Measurements from ENCODE around the gene LNX2. TPM values are rescaled to one million over a fixed set of nuclear protein-coding genes. Genes with fewer than 3 reads are reported as not detected.

LNX2 gene
- polyA plus RNA-seq, 1 donor (not counting 4 experiments of a cell fraction or from before 2014, with no cell fraction given): 17.0 TPM

GRCh38 chr13:27634791-27635190 is 14.5 kb upstream of the LNX2 start:
- peak overlapping the region in 1 of 3 experiments; percentile 7 for H3K4me3 ChIP-seq (ENCODE audit: control insufficient read depth in 2 of 3, extremely low read depth in 1 of 3, insufficient read depth in 2 of 3, low read depth in 1 of 3, low read length in 3 of 3)
- peak overlapping the region; percentile 57 for H3K4me2 ChIP-seq (ENCODE audit: control insufficient read depth, extremely low read depth, insufficient read depth, low read depth, low read length)
- H3K27ac ChIP-seq (ENCODE audit: control insufficient read depth, insufficient read depth, low read length): peak overlapping the region; percentile 86
- H3K27me3 ChIP-seq (ENCODE audit: control insufficient read depth, extremely low read depth, insufficient read depth, low read length): no peaks in the 10 kb centered on the region
- H3K9ac ChIP-seq (ENCODE audit: control insufficient read depth, extremely low read depth, insufficient read depth, low read length): peak overlapping the region; percentile 53
- TF ChIP-seq CTCF (optimal IDR thresholded peaks at IDR 0.05 in 1 of 3, IDR thresholded peaks at IDR 0.05 in 1 of 3, conservative IDR thresholded peaks at IDR 0.05 in 1 of 3; ENCODE audit: extremely low read depth in 1 of 3, insufficient read depth in 2 of 3, low read length in 3 of 3) (no peak), EZH2 (IDR thresholded peaks at IDR 0.05; ENCODE audit: low read length) (no peak)
- peaks cover 53% of the 10 kb centered on the region for H3K4me1 ChIP-seq (ENCODE audit: control insufficient read depth, extremely low read depth, insufficient read depth, low read length)
- no peaks in the 10 kb centered on the region for H3K9me1 ChIP-seq (ENCODE audit: control insufficient read depth, extremely low read depth, insufficient read depth, low read length)
- H3K79me2 ChIP-seq (ENCODE audit: control insufficient read depth, insufficient read depth, low read length): peaks cover 45% of the 10 kb centered on the region
- H4K20me1 ChIP-seq (ENCODE audit: control insufficient read depth, extremely low read depth, insufficient read depth, low read length): no peaks in the 10 kb centered on the region
- no peaks in the 10 kb centered on the region for H3K9me3 ChIP-seq (ENCODE audit: control insufficient read depth, low read depth, low read length)
- no peak overlapping the region for H2AFZ ChIP-seq (ENCODE audit: control insufficient read depth, low read length)
- dilution Hi-C loops (cut with MboI; ENCODE audit: extremely low pct_ligation_motif_present, low sequenced_read_pairs): no loop called here
- peaks cover 0 to 3% of the 10 kb centered on the region in 2 experiments for H3K36me3 ChIP-seq (ENCODE audit: control insufficient read depth in 2 of 2, extremely low read depth in 1 of 2, insufficient read depth in 2 of 2, low read length in 2 of 2)
- DNase-seq (ENCODE audit: low read depth, low spot score): no peak
- peak; percentile 48 for FAIRE-seq

- Histone ChIP-seq H3K79me2 (ENCODE audit: control insufficient read depth, insufficient read depth, low read length) (peaks cover 47% of the 10 kb centered on the region), H3K4me2 (ENCODE audit: control insufficient read depth, extremely low read depth, insufficient read depth, low read depth, low read length) (peak overlapping the region; percentile 83), H3K9ac (ENCODE audit: control insufficient read depth, extremely low read depth, insufficient read depth, low read length) (peak overlapping the region; percentile 53), H4K20me1 (ENCODE audit: control insufficient read depth, extremely low read depth, insufficient read depth, low read length) (no peaks in the 10 kb centered on the region), H3K9me1 (ENCODE audit: control insufficient read depth, extremely low read depth, insufficient read depth, low read length) (no peaks in the 10 kb centered on the region), H3K4me3 (ENCODE audit: control insufficient read depth in 2 of 3, extremely low read depth in 1 of 3, insufficient read depth in 2 of 3, low read depth in 1 of 3, low read length in 3 of 3) (peak overlapping the region in 2 of 3 experiments; percentile 9 to 54), H3K36me3 (ENCODE audit: control insufficient read depth in 2 of 2, extremely low read depth in 1 of 2, insufficient read depth in 2 of 2, low read length in 2 of 2) (peaks cover 0 to 3% of the 10 kb centered on the region in 2 experiments), H3K9me3 (ENCODE audit: control insufficient read depth, low read depth, low read length) (no peaks in the 10 kb centered on the region), H3K27ac (ENCODE audit: control insufficient read depth, insufficient read depth, low read length) (peak overlapping the region; percentile 86), H2AFZ (ENCODE audit: control insufficient read depth, low read length) (no peak overlapping the region), H3K4me1 (ENCODE audit: control insufficient read depth, extremely low read depth, insufficient read depth, low read length) (peaks cover 50% of the 10 kb centered on the region), H3K27me3 (ENCODE audit: control insufficient read depth, extremely low read depth, insufficient read depth, low read length) (no peaks in the 10 kb centered on the region)
- DNase-seq (ENCODE audit: low read depth, low spot score) (peak; percentile 87), FAIRE-seq (peak; percentile 99)
- dilution Hi-C loops (cut with MboI; ENCODE audit: extremely low pct_ligation_motif_present, low sequenced_read_pairs): no loop called here
- TF ChIP-seq CTCF (optimal IDR thresholded peaks at IDR 0.05 in 1 of 3, IDR thresholded peaks at IDR 0.05 in 1 of 3, conservative IDR thresholded peaks at IDR 0.05 in 1 of 3; ENCODE audit: extremely low read depth in 1 of 3, insufficient read depth in 2 of 3, low read length in 3 of 3): no peak
- TF ChIP-seq EZH2 (IDR thresholded peaks at IDR 0.05; ENCODE audit: low read length): no peak
Measured at GRCh38 chr13:27634231-27634630, 13.9 kb upstream of the LNX2 start.
